IPS-11a (cell line): ENCODE measurements around the gene TBC1D22A.

Experiments
- H3K4me3 ChIP-seq: one replicate; pipeline ENCODE4 v1.5.1; 2013; ENCODE audit warnings: low read depth, low read length, control low read depth

Gene TBC1D22A

GRCh38 chr22:46752286-46752987 lies 10.0 kb upstream of the TBC1D22A start:
- no peak overlapping the region for H3K4me3 ChIP-seq

- H3K4me3 ChIP-seq, result no peak overlapping the region
These were observed 9.5 kb upstream of the TBC1D22A start for GRCh38 chr22:46752988-46753310.

GRCh38 chr22:46753360-46753759 lies 9.1 kb upstream of the TBC1D22A start:
- no peak overlapping the region for H3K4me3 ChIP-seq

DNA sequence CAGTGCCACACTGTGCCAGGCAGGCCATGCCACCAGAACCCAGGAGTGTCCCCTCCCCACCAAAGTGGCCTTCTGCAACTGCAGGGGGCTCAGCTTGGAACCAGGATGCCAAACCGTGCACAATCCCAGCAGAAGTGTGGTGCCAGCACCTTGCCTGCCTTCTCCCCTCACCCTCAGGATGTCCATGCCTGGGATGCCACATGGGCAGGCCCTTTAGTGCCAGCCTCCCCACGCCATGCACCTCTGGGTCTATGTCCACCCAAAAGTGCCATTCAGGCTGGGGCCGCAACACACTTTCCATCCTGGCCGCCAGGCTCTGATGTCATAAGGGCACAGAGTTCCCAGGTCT lies 8.7 kb upstream of the TBC1D22A start:
- no peak overlapping the region for H3K4me3 ChIP-seq

DNA sequence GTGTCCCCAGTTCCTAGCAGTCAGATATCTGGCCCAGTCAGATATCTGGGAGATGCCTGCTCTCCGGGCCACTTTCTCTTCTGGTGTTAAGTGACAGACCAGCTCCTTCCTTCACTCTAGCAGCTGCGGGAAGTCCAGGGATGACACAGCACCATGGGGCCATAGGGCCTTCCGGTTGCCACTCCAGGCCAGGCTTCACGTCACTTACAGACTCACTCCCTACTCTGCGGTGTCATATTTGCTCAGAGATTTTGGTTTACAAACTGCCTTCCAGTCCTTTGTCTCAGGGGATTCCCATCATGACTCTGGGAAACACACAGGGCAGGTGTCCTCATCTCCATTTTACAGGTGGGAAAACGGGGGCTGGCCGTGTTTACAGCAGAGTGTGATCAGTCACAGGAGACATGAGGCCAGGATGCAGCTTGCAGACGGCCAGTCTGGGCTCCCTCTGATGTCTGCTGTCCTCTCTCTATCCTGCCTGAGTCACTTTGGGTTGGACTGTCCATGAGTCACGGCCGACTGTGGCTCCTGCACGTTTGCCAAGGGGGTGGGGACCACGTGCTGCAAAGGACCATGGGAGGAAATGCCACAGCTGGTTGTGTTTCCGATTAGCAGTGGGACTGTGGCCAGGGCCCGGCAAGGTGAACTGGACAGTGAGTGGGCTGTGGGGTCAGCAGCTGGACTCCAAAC lies 8.2 kb upstream of the TBC1D22A start:
- no peak overlapping the region for H3K4me3 ChIP-seq

- H3K4me3 ChIP-seq, result no peak overlapping the region
These were observed 7.6 kb upstream of the TBC1D22A start for GRCh38 chr22:46754826-46755225.

GRCh38 chr22:46755525-46755924 lies 6.9 kb upstream of the TBC1D22A start:
- no peak overlapping the region for H3K4me3 ChIP-seq

- no peak overlapping the region for H3K4me3 ChIP-seq
These were observed 6.4 kb upstream of the TBC1D22A start for GRCh38 chr22:46756097-46756496.

DNA sequence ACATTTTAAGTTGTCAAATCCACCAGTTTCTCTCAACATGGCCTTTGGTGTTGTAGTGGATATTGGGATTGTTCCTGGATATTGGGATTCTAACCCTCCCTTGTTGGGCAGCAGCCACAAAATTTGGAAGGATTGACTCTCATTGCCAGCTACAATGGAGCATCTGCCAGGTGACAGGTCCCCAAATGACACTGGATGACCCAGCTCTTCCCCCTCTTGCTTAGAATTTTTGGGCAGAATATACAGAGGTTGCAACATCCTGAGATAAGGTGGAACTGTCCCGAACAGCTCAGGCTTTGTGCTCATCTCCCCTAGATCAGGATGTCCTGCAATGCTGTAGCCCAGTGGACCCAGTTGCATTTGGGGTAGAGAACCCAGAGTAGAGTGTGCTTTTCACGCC lies 5.3 kb upstream of the TBC1D22A start:
- no peak overlapping the region for H3K4me3 ChIP-seq

DNA sequence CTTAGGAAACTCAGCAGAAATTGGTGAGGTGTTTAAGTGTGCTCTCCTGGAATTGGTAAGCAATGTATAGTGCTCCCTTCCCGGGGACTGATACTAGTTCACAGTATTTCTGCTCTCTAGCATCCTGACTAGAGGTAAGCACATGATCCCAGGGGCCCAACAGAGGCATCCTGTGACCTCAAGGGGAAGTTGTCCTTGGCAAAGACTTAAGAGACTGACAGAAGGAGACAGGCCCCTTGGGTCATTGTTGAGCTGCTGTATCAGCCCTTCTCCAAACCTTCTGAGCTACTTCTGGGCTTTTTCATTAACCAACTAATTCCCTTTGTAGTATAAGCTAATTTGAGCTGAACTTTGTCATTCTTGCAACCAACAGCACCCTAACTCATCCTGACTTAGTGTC lies 4.3 kb upstream of the TBC1D22A start:
- H3K4me3 ChIP-seq, result no peak overlapping the region

DNA sequence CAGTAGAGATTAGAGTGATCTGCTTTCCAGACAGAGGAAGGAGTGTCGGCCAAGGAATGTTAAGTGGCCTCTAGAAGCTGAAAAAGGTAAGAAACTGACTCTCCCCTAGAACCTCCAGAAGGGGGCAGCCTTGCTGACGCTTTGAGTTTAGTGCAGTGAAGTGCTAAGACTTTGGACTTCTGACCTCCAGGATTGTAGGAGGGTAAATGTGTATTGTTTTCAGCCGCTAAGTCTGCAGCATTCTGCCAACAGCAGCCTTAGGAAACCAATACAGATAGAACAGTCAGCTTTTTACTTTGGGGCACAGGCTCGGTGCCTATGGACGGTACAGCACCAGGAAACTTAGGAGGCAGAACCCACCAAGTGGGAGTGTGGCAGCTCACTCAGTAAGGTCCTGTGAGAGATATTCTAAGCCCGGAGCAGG lies 3.6 kb upstream of the TBC1D22A start:
- no peak overlapping the region for H3K4me3 ChIP-seq

DNA sequence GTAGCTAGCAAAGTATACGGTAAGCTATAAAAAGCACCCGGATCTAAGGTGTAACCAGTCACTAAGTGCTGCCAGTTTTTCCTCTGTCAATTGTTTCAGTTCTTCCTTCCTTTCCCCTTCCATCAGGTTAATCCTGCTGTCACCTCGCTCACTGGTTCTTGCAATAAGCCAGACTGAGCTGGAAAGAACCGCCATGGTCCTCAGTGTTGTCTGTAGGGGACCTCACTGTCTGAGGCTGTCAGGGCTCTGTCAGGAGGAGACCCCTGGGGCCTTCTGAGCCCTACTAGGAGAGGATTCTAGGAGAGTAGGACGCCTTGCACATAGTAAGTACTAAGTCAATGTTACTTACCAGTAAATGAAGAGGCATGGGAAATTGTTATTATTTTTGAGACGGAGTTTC lies 1.4 kb upstream of the TBC1D22A start:
- H3K4me3 ChIP-seq, result no peak overlapping the region

DNA sequence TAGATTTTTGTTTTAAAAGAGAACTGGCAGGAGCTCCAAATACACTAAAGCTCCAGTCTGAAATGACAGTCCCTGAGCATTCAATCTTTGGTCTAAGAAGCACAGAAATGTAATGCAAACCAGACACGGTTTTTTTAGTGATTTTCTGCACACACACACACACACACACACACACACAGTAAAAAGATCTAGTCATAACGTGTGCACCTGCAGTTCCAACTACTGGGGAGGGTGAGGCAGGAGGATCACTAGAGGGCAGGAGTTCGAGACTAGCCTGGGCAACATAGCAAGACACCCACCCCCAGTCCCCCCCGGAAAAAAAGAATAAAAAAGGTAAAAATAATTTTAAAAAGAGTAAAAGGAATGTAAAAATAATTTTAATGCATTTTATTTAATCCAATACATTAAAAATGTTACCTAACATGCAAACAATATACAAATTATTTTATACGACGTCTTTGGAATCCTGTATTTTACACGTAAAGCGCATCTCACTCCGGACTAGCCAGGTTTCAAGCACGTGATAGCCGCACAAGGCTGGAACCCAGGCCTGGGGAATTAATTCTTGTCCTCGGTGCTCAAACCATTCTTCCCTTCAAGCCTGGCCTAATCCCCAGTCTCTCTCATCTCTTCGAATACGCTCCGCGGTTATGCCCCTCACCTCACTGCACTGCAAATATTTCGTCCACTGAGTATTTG lies 762 bp upstream of the TBC1D22A start:
- H3K4me3 ChIP-seq, result peak overlapping the region; percentile 95

- H3K4me3 ChIP-seq, result peak overlapping the region; percentile 95
These were observed 728 bp downstream of the TBC1D22A start for GRCh38 chr22:46763051-46763705.

DNA sequence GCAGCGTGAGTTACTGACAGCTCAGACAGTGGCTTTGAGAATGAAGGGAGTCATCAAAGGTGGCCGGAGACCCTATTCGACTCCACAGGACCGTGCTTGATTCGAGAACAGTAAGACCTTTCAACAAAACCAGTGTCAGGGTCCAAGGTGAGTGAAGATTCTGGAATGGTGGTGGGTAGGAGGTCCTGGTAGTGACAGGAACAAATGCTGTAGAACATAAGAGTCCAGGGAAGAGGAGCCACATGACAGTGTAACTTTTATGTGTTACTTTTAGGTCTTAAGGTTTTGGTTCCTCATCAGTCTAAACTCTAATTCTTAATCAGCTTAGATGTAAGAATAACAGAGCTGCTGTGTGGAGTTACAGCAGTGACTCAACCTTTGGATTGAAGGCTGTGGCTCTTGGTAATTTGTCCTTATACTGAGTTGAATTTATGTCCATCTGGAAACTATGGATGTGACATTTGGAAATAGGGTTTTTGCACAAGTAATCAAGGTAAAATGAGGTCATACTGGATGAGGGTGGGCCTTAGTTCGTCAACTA lies 1.8 kb downstream of the TBC1D22A start:
- H3K4me3 ChIP-seq, result no peak overlapping the region

DNA sequence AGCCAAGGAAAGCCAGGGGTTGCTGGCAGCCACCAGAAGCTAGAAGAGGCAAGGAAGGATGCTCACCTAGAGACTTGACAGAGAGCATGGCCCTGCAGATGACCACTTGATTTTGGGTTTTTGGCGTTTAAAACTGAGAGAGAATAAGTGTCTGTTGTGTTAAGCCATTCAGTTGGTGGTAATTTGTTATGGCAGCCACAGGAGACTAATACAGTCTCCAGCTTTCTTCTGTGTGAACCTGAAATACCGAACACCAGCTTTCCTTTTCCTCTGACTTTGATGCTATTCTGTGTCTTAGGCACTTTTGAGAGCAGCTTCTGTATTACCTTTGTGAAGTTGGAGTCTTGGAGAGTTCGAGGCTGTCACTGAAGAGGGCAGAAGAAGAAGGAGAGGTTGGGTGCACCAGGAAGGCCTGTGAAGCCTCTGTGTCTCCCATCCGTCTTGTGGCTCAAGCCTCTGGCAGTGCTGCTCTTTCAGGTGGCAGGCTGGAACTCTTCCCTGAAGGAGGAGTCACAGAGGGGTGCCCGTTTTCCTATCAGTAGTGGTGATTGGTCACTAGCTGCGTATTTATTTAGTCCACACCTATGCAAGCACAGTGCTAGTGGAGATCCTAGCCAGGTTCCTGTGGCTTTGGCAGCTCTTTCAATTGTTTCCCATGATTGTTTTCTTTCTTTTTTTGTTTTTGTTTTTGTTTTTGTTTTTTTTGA lies 2.5 kb downstream of the TBC1D22A start:
- no peak overlapping the region for H3K4me3 ChIP-seq

GRCh38 chr22:46766611-46767010 lies 4.2 kb downstream of the TBC1D22A start:
- no peak overlapping the region for H3K4me3 ChIP-seq

DNA sequence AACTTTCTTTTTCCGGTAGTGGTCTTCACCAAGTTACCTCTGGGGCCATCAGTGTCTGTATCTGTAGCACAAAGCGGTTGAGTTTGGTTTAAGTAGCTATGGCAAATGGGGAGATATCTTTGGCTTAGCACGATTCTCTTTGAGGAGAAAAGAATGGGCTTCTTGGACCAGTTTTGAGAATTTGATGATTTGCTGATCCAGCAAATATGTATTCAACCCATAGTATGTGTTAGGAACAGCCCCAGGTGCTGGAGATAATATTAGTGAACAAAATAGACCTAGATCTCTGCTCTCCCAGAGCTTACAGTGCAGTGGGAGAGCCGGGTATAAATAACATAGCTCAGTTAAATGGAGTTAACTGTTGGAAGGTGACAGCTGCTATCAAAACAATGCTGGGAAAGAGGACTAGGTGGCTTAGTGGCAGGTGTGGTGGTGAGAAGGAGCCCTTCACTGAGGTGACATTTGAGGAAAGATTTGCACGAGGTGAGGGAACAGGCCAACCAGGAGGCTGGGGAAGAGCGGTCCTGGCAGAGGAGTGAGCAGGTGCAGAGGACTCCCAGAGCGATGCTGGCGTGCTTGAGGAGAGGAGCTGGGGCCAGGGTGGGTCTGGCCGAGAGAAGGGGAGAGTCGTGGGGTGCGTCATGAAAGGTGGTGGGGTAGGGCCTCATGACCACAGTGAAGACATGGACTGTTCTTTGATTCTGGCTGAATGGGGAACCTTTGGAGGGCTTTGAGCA lies 5.0 kb downstream of the TBC1D22A start:
- H3K4me3 ChIP-seq, result no peak overlapping the region

- H3K4me3 ChIP-seq, result no peak overlapping the region
These were observed 6.8 kb downstream of the TBC1D22A start for GRCh38 chr22:46769191-46769675.

GRCh38 chr22:46769706-46770105 lies 7.3 kb downstream of the TBC1D22A start:
- no peak overlapping the region for H3K4me3 ChIP-seq
